ENCODE data around the gene TBL1XR1.

The TBL1XR1 gene

GRCh38 chr3:177136741-177137140 lies 60.5 kb downstream of the TBL1XR1 start:
- intact Hi-C loops (cut with DNase I; ENCODE audit: low total_unique reads), result no loop called here
- TF ChIP-seq CTCF (IDR thresholded peaks at IDR 0.05), result no peak
- no peaks in the 10 kb centered on the region for H3K36me3 ChIP-seq
- no peak for DNase-seq
- H3K4me3 ChIP-seq, result no peak overlapping the region
- no peak overlapping the region for H3K27ac ChIP-seq
- H3K27me3 ChIP-seq, result no peaks in the 10 kb centered on the region
- H3K4me1 ChIP-seq, result peaks cover 0 to 74% (median 6%) of the 10 kb centered on the region in 4 donors
- H3K9me3 ChIP-seq, result no peaks in the 10 kb centered on the region

GRCh38 chr3:177135841-177136492 lies 61.3 kb downstream of the TBL1XR1 start:
- no peak for TF ChIP-seq CTCF (IDR thresholded peaks at IDR 0.05)

GRCh38 chr3:177134816-177135210 lies 62.5 kb downstream of the TBL1XR1 start:
- Histone ChIP-seq H3K27me3 (no peaks in the 10 kb centered on the region), H3K27ac (no peak overlapping the region), H3K4me1 (peaks cover 0 to 67% (median 5%) of the 10 kb centered on the region in 4 donors), H3K4me3 (no peak overlapping the region), H3K9me3 (no peaks in the 10 kb centered on the region), H3K36me3 (no peaks in the 10 kb centered on the region)
- intact Hi-C loops (cut with DNase I; ENCODE audit: low total_unique reads), result no loop called here
- no peak for TF ChIP-seq CTCF (IDR thresholded peaks at IDR 0.05)
- no peak for DNase-seq

More at GRCh38 chr3:177135841-177136492, 61.3 kb downstream of the TBL1XR1 start:
- H3K9me3 ChIP-seq, result no peaks in the 10 kb centered on the region
- H3K27me3 ChIP-seq, result no peaks in the 10 kb centered on the region
- no peaks in the 10 kb centered on the region for H3K36me3 ChIP-seq
- no peak overlapping the region for H3K27ac ChIP-seq
- no peak for DNase-seq
- H3K4me1 ChIP-seq, result peaks cover 0 to 77% (median 5%) of the 10 kb centered on the region in 4 donors
- intact Hi-C loops (cut with DNase I; ENCODE audit: low total_unique reads), result no loop called here
- H3K4me3 ChIP-seq, result no peak overlapping the region

- no peak for DNase-seq
- Histone ChIP-seq H3K4me3 (no peak overlapping the region), H3K27me3 (no peaks in the 10 kb centered on the region), H3K4me1 (peaks cover 0 to 63% (median 5%) of the 10 kb centered on the region in 4 donors), H3K36me3 (no peaks in the 10 kb centered on the region), H3K27ac (no peak overlapping the region), H3K9me3 (no peaks in the 10 kb centered on the region)
- no peak for TF ChIP-seq CTCF (IDR thresholded peaks at IDR 0.05)
- intact Hi-C loops (cut with DNase I; ENCODE audit: low total_unique reads), result no loop called here
Observed at GRCh38 chr3:177133860-177134815, 63.1 kb downstream of the TBL1XR1 start.

GRCh38 chr3:177131927-177132636 lies 65.2 kb downstream of the TBL1XR1 start:
- intact Hi-C loops (cut with DNase I; ENCODE audit: low total_unique reads), result no loop called here
- DNase-seq, result no peak
- Histone ChIP-seq H3K4me3 (no peak overlapping the region), H3K27me3 (no peaks in the 10 kb centered on the region), H3K4me1 (peaks cover 0 to 59% (median 6%) of the 10 kb centered on the region in 4 donors), H3K36me3 (no peaks in the 10 kb centered on the region), H3K9me3 (no peaks in the 10 kb centered on the region), H3K27ac (no peak overlapping the region)
- no peak for TF ChIP-seq CTCF (IDR thresholded peaks at IDR 0.05)

Measured in tibial artery (tissue), 4 donors.